ENCODE results near the gene C13orf46. TPM values are rescaled to one million over a fixed set of nuclear protein-coding genes. Genes with fewer than 3 reads are reported as not detected.
A peak's percentile ranks its signal among the peaks of the same experiment; 100 is the strongest.

C13orf46 gene
- total RNA-seq, 1 donor: 0.27 TPM

GRCh38 chr13:113954046-113954835 lies 19.6 kb downstream of the C13orf46 start:
- no peak overlapping the region for H3K4me3 ChIP-seq (ENCODE audit: low read depth, low read length)
- no peak for DNase-seq (ENCODE audit: low read depth)
- no peak for TF ChIP-seq CTCF (IDR thresholded peaks at IDR 0.05; ENCODE audit: insufficient read depth, low read length)

GRCh38 chr13:113953561-113953960 lies 20.3 kb downstream of the C13orf46 start:
- no peak for DNase-seq (ENCODE audit: low read depth)
- TF ChIP-seq CTCF (IDR thresholded peaks at IDR 0.05; ENCODE audit: insufficient read depth, low read length): no peak
- H3K4me3 ChIP-seq (ENCODE audit: low read depth, low read length): no peak overlapping the region

- TF ChIP-seq CTCF (IDR thresholded peaks at IDR 0.05; ENCODE audit: insufficient read depth, low read length): no peak
- no peak for DNase-seq (ENCODE audit: low read depth)
- H3K4me3 ChIP-seq (ENCODE audit: low read depth, low read length): no peak overlapping the region
Observed at GRCh38 chr13:113952983-113953520, 20.8 kb downstream of the C13orf46 start.

- no peak for DNase-seq (ENCODE audit: low read depth)
- H3K4me3 ChIP-seq (ENCODE audit: low read depth, low read length): no peak overlapping the region
- no peak for TF ChIP-seq CTCF (IDR thresholded peaks at IDR 0.05; ENCODE audit: insufficient read depth, low read length)
Observed at GRCh38 chr13:113952151-113952982, 21.5 kb downstream of the C13orf46 start.

- TF ChIP-seq CTCF (IDR thresholded peaks at IDR 0.05; ENCODE audit: insufficient read depth, low read length): peak; percentile 74
- DNase-seq (ENCODE audit: low read depth): peak; percentile 69
- H3K4me3 ChIP-seq (ENCODE audit: low read depth, low read length): no peak overlapping the region
Observed at GRCh38 chr13:113951246-113951999, 22.5 kb downstream of the C13orf46 start.

Measured in fibroblast of the aortic adventitia (primary cell).